ENCODE data around the gene ERICH4.
"Not testable (repeated sequence)": the region's sequence is repeated elsewhere in the genome, so short reads cannot be mapped to it uniquely, and the experiment has no call there.

Gene ERICH4

GRCh38 chr19:41434450-41434849 lies 8.5 kb upstream of the ERICH4 start:
- peaks cover 15% of the 10 kb centered on the region for H3K36me3 ChIP-seq (ENCODE audit: control insufficient read depth, insufficient read depth, low read length)
- no peaks in the 10 kb centered on the region for H3K27me3 ChIP-seq (replicated peaks; ENCODE audit: control insufficient read depth, insufficient read depth, low read length, poor library complexity, severe bottlenecking)
- DNase-seq = no peak
- no peak overlapping the region for H3K27ac ChIP-seq (ENCODE audit: insufficient read depth, low read length, poor library complexity, severe bottlenecking)
- H3K9me3 ChIP-seq (ENCODE audit: control insufficient read depth, low read length) = no peaks in the 10 kb centered on the region
- H3K4me3 ChIP-seq (ENCODE audit: insufficient read depth, low read depth, low read length, poor library complexity, severe bottlenecking) = no peak overlapping the region
- H3K4me1 ChIP-seq (ENCODE audit: control insufficient read depth, insufficient read depth, low read length, poor library complexity, severe bottlenecking) = no peaks in the 10 kb centered on the region

DNA sequence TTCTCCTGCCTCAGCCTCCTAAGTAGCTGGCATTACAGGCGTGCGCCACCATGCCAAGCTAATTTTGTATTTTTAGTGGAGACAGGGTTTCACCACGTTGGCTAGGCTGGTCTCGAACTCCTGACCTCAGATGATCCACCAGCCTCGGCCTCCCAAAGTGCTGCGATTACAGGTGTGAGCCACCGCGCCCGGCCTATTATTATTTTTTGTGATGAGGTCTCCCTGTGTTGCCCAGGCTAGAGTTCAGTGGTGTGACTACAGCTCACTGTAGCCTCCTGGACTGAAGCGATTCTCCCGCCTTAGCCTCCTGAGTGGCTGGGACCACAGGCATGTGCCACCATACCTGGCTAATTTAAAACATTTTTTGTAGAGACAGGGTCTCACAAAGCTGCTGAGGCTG lies 7.6 kb upstream of the ERICH4 start:
- peaks cover 15% of the 10 kb centered on the region for H3K36me3 ChIP-seq (ENCODE audit: control insufficient read depth, insufficient read depth, low read length)
- not testable (repeated sequence) for H3K9me3 ChIP-seq (ENCODE audit: control insufficient read depth, low read length); H3K4me1 ChIP-seq (ENCODE audit: control insufficient read depth, insufficient read depth, low read length, poor library complexity, severe bottlenecking); H3K27me3 ChIP-seq (replicated peaks; ENCODE audit: control insufficient read depth, insufficient read depth, low read length, poor library complexity, severe bottlenecking); DNase-seq; H3K4me3 ChIP-seq (ENCODE audit: insufficient read depth, low read depth, low read length, poor library complexity, severe bottlenecking); H3K27ac ChIP-seq (ENCODE audit: insufficient read depth, low read length, poor library complexity, severe bottlenecking)

GRCh38 chr19:41435936-41436673 lies 6.9 kb upstream of the ERICH4 start:
- H3K9me3 ChIP-seq (ENCODE audit: control insufficient read depth, low read length) = no peaks in the 10 kb centered on the region
- peaks cover 15% of the 10 kb centered on the region for H3K36me3 ChIP-seq (ENCODE audit: control insufficient read depth, insufficient read depth, low read length)
- no peak overlapping the region for H3K4me3 ChIP-seq (ENCODE audit: insufficient read depth, low read depth, low read length, poor library complexity, severe bottlenecking)
- H3K27me3 ChIP-seq (replicated peaks; ENCODE audit: control insufficient read depth, insufficient read depth, low read length, poor library complexity, severe bottlenecking) = no peaks in the 10 kb centered on the region
- H3K27ac ChIP-seq (ENCODE audit: insufficient read depth, low read length, poor library complexity, severe bottlenecking) = no peak overlapping the region
- no peak for DNase-seq
- H3K4me1 ChIP-seq (ENCODE audit: control insufficient read depth, insufficient read depth, low read length, poor library complexity, severe bottlenecking) = no peaks in the 10 kb centered on the region

- peaks cover 15% of the 10 kb centered on the region for H3K36me3 ChIP-seq (ENCODE audit: control insufficient read depth, insufficient read depth, low read length)
These were observed 6.3 kb upstream of the ERICH4 start for GRCh38 chr19:41436674-41436951.

DNA sequence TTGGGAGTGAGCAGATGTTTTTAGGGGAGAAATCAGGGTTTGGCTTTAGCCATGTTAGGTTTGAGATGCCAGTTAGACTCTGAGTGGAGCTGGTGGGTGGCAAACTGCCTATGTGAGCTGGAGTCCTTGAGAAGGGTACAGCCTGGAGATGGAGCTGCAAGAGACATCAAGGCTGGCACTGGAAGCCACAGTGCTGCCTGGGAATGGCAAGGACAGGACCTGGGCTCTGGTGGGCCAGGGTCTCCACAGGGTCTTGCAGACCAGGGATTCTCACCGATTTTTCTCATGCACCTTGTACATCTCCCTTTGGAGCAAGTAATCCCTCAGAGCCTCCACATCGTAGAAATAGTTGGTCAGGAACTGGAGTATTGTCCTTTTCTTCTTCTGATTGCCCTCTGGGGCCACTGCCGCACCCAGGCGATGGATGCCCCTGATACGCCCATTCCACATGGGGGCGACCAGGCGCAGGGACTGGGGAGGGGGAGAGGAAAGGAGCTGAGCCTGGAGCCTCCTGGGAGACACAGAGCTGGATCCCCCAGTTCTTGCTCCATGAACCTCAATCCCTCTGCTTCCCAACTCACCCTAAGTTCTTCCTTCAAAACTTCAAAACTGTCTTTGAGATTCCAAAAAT lies 4.9 kb upstream of the ERICH4 start:
- no peaks in the 10 kb centered on the region for H3K27me3 ChIP-seq (replicated peaks; ENCODE audit: control insufficient read depth, insufficient read depth, low read length, poor library complexity, severe bottlenecking)
- peaks cover 6% of the 10 kb centered on the region for H3K36me3 ChIP-seq (ENCODE audit: control insufficient read depth, insufficient read depth, low read length)
- H3K4me3 ChIP-seq (ENCODE audit: insufficient read depth, low read depth, low read length, poor library complexity, severe bottlenecking) = no peak overlapping the region
- H3K27ac ChIP-seq (ENCODE audit: insufficient read depth, low read length, poor library complexity, severe bottlenecking) = no peak overlapping the region
- DNase-seq = no peak
- no peaks in the 10 kb centered on the region for H3K4me1 ChIP-seq (ENCODE audit: control insufficient read depth, insufficient read depth, low read length, poor library complexity, severe bottlenecking)
- no peaks in the 10 kb centered on the region for H3K9me3 ChIP-seq (ENCODE audit: control insufficient read depth, low read length)

More at GRCh38 chr19:41436674-41436951, 6.3 kb upstream of the ERICH4 start:
- H3K4me1 ChIP-seq (ENCODE audit: control insufficient read depth, insufficient read depth, low read length, poor library complexity, severe bottlenecking) = no peaks in the 10 kb centered on the region
- no peaks in the 10 kb centered on the region for H3K9me3 ChIP-seq (ENCODE audit: control insufficient read depth, low read length)
- H3K27me3 ChIP-seq (replicated peaks; ENCODE audit: control insufficient read depth, insufficient read depth, low read length, poor library complexity, severe bottlenecking) = no peaks in the 10 kb centered on the region
- no peak for DNase-seq
- H3K27ac ChIP-seq (ENCODE audit: insufficient read depth, low read length, poor library complexity, severe bottlenecking) = no peak overlapping the region
- H3K4me3 ChIP-seq (ENCODE audit: insufficient read depth, low read depth, low read length, poor library complexity, severe bottlenecking) = no peak overlapping the region

DNA sequence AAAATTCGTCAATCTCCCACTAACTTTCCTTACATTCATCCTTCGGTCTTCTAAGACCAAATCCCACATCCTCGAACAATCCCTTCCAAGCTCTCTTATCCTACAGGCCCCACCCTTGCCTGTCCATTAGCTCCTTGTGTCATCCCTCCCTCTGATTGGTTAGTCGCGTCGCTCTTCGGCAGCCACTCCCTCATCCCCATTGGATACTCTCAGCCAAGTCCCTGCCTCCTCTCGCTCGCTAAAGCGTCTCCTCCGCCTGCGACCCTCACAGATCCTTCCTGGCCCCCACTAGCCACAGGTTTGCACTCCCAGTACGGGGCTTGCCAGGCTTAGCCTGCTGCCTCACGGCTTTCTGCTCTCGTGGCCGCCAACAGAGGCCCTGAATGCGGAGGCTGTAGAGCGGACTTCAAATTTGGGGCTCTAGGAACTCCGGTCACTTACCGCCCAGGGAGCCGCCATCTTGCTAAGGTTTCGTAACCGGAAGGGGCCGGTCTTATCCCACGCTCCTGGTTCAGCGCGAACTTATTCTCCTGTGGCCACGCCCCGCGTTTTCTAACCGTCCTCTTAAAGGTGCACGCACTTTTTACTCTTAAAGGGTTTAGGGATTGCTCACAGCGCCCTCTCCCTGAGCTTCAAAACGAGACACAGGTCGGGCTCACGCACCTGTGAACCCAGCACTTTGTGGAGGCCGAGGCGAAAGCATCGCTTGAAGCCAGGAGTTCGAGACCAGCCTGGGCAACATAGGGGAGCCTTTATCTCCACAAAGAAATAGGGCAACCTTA lies 3.3 kb upstream of the ERICH4 start, which contains the start of gene DMAC2:
DMAC2 (minus strand) TSS at position 472 of the 782 bp plus-strand sequence; CDS start at position 459, 13 bp downstream.
- peak; percentile 81 to 88 (median 88) for DNase-seq
- H3K9me3 ChIP-seq (ENCODE audit: control insufficient read depth, low read length) = no peaks in the 10 kb centered on the region
- H3K27me3 ChIP-seq (replicated peaks; ENCODE audit: control insufficient read depth, insufficient read depth, low read length, poor library complexity, severe bottlenecking) = no peaks in the 10 kb centered on the region
- peaks cover 3% of the 10 kb centered on the region for H3K36me3 ChIP-seq (ENCODE audit: control insufficient read depth, insufficient read depth, low read length)
- peak within 1 kb of the TSS; percentile 75 for H3K27ac ChIP-seq (ENCODE audit: insufficient read depth, low read length, poor library complexity, severe bottlenecking)
- H3K4me1 ChIP-seq (ENCODE audit: control insufficient read depth, insufficient read depth, low read length, poor library complexity, severe bottlenecking) = no peaks in the 10 kb centered on the region
- H3K4me3 ChIP-seq (ENCODE audit: insufficient read depth, low read depth, low read length, poor library complexity, severe bottlenecking) = peak within 1 kb of the TSS; percentile 90

DNA sequence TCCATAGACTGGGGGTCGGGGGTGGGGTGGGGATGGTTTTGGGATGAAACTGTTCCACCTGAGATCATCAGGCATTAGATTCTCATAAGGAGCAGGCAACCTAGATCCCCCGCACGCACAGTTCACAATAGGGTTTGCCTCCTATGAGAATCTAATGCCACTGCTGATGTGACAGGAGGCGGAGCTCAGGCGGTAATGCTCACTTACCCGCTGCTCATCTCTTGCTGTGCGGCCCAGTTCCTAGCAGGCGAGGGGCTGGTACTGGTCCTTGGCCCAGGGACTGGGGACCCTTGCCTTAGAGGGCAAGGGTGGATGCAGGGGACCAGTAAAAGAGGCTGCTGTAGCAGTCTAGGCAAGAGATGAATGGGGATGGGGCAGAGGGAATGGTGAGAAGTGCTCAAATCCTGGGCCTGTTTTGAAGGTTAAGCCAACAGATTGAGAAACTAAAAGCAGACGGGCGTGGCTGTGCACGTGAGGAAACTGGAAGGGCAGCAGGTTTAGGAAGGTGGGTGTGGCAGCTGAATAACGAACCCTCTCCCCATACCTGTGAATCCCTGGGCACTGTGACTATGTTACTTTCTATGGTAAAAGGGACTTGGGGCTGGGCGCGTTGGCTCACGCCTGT lies 1.5 kb upstream of the ERICH4 start:
- no peaks in the 10 kb centered on the region for H3K9me3 ChIP-seq (ENCODE audit: control insufficient read depth, low read length)
- H3K4me1 ChIP-seq (ENCODE audit: control insufficient read depth, insufficient read depth, low read length, poor library complexity, severe bottlenecking) = no peaks in the 10 kb centered on the region
- H3K36me3 ChIP-seq (ENCODE audit: control insufficient read depth, insufficient read depth, low read length) = no peaks in the 10 kb centered on the region
- DNase-seq = no peak
- no peaks in the 10 kb centered on the region for H3K27me3 ChIP-seq (replicated peaks; ENCODE audit: control insufficient read depth, insufficient read depth, low read length, poor library complexity, severe bottlenecking)
- no peak overlapping the region for H3K4me3 ChIP-seq (ENCODE audit: insufficient read depth, low read depth, low read length, poor library complexity, severe bottlenecking)
- no peak overlapping the region for H3K27ac ChIP-seq (ENCODE audit: insufficient read depth, low read length, poor library complexity, severe bottlenecking)

- Histone ChIP-seq H3K4me3 (ENCODE audit: insufficient read depth, low read depth, low read length, poor library complexity, severe bottlenecking) (no peak overlapping the region), H3K27me3 (replicated peaks; ENCODE audit: control insufficient read depth, insufficient read depth, low read length, poor library complexity, severe bottlenecking) (no peaks in the 10 kb centered on the region), H3K4me1 (ENCODE audit: control insufficient read depth, insufficient read depth, low read length, poor library complexity, severe bottlenecking) (no peaks in the 10 kb centered on the region), H3K27ac (ENCODE audit: insufficient read depth, low read length, poor library complexity, severe bottlenecking) (no peak overlapping the region), H3K36me3 (ENCODE audit: control insufficient read depth, insufficient read depth, low read length) (no peaks in the 10 kb centered on the region), H3K9me3 (ENCODE audit: control insufficient read depth, low read length) (no peaks in the 10 kb centered on the region)
- no peak for DNase-seq
These were observed 978 bp downstream of the ERICH4 start for GRCh38 chr19:41443813-41444455.

DNA sequence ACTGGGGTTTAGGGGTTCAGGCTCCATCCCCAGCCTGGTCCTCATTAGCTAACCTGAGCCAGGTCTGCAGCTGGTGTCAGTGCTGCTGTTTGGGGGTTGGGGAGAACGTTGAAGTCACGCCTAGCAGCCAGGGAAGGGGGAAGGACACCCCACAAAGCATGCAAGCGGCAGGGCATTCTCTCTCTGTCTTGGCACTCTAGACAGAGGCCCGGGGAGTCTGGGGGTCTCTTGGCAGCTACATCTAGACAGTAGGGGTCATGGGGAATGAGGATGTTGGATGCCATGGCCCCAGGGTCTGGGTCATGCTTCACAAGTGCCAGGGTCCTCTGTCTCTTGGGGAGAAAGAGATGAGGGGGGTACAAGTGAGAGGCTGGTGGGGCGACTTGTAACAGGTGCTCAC lies 2.6 kb downstream of the ERICH4 start:
- no peak overlapping the region for H3K27ac ChIP-seq (ENCODE audit: insufficient read depth, low read length, poor library complexity, severe bottlenecking)
- no peaks in the 10 kb centered on the region for H3K4me1 ChIP-seq (ENCODE audit: control insufficient read depth, insufficient read depth, low read length, poor library complexity, severe bottlenecking)
- no peaks in the 10 kb centered on the region for H3K36me3 ChIP-seq (ENCODE audit: control insufficient read depth, insufficient read depth, low read length)
- H3K9me3 ChIP-seq (ENCODE audit: control insufficient read depth, low read length) = no peaks in the 10 kb centered on the region
- no peak for DNase-seq
- no peak overlapping the region for H3K4me3 ChIP-seq (ENCODE audit: insufficient read depth, low read depth, low read length, poor library complexity, severe bottlenecking)
- no peaks in the 10 kb centered on the region for H3K27me3 ChIP-seq (replicated peaks; ENCODE audit: control insufficient read depth, insufficient read depth, low read length, poor library complexity, severe bottlenecking)

All from effector memory CD4-positive, alpha-beta T cell (primary cell).